DMS53 (cell line): Measurements from ENCODE around the gene IFITM1.
"Not testable (repeated sequence)": the region's sequence is repeated elsewhere in the genome, so short reads cannot be mapped to it uniquely, and the experiment has no call there.

ENCODE experiments used
- DNase-seq: peaks from one replicate; lab custom pipeline; 2025; lab: John Stamatoyannopoulos, UW

Gene IFITM1

GRCh38 chr11:308740-309665 is 4.8 kb upstream of the IFITM1 start:
- not testable (repeated sequence) for DNase-seq

- not testable (repeated sequence) for DNase-seq
Observed at GRCh38 chr11:309979-310572, 3.8 kb upstream of the IFITM1 start.

DNA sequence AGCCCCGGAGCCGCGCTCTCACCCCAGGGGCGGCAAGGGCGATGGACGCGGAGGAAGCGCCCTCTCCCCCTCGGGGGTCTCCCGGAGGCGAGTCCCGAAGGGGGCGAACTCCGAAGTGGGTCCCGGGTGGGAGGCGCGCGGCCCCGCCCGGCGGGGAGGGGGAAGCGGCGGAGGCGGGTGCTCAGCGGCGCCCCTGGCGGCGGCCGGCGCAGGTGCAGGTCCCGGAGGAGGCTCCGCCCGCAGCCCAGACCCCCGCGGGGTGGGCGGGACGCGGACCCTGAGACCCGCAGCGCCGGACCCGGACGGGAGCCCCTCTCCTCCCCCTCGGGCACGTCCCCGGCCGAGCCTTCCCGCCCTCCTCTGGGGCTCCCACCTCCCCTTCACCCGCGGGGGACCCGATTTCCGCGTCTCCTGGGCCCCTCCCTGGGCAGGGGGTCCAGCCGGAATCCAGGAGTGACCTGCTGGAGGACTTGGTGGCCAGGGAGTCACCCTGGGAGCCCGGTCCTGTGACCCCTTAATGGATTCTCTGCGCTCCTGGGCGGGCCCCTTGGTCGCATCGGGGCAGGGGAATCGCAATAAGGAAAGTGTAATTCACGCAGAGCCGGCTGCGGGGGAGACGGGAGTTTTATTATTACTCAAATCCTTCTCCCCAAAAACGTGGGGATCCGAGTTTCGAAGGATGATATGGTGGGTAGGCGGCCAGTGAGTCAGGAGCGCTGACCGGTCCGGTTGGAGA is 2.7 kb upstream of the IFITM1 start:
- not testable (repeated sequence) for DNase-seq

DNA sequence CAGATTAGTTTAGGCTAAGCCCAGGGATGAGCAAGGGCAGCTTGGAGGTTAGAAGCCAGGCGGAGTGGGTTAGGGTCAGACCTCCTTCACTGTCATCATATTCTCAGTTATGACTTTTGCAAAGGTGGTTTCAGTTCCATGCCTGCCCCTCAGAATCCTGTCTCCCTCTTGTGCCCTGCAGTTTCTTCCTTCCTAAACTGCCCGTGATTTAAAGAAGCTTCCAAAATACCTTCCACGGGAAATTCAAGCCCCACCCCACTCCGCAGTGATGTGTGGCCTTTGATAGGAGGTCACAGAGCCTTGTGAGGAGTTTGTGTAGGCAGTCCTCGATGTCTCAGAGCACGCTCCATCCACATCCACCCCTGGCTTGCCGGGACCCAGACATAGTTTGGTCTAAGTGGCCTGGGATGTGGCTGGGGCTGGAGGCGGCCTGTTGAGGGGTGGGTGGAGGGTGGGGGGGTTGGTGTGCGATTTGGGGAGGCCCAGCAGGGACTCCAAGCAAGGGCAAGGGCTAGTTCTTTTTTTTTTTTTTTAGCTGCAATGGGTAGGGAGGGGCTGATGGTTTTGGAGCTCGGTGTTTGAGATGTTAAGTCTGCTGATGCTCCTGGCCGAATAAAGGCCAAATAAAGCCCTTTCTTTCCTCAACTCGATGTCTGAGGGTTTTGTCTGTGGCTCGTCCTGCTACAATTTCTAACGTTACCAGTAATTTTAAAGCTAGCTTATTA is 1.6 kb upstream of the IFITM1 start:
- no peak for DNase-seq

GRCh38 chr11:313304-313786 is 495 bp upstream of the IFITM1 start:
- DNase-seq: no peak

GRCh38 chr11:314554-314875 is 675 bp downstream of the IFITM1 start:
- DNase-seq: not testable (repeated sequence)

DNA sequence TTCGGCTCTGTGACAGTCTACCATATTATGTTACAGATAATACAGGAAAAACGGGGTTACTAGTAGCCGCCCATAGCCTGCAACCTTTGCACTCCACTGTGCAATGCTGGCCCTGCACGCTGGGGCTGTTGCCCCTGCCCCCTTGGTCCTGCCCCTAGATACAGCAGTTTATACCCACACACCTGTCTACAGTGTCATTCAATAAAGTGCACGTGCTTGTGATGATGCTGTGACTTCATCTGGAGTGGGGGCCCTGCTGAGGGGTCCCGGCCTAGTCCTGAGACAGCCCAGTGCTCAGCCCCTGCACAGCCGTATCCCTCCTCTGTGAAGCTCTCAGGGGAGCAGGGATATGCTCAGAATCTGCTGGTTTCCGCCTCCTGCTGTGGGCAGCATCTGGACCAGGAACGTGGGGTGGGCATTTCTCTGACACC is 1.2 kb downstream of the IFITM1 start:
- DNase-seq: no peak

- no peak for DNase-seq
Observed at GRCh38 chr11:315516-315994, 1.7 kb downstream of the IFITM1 start.

DNA sequence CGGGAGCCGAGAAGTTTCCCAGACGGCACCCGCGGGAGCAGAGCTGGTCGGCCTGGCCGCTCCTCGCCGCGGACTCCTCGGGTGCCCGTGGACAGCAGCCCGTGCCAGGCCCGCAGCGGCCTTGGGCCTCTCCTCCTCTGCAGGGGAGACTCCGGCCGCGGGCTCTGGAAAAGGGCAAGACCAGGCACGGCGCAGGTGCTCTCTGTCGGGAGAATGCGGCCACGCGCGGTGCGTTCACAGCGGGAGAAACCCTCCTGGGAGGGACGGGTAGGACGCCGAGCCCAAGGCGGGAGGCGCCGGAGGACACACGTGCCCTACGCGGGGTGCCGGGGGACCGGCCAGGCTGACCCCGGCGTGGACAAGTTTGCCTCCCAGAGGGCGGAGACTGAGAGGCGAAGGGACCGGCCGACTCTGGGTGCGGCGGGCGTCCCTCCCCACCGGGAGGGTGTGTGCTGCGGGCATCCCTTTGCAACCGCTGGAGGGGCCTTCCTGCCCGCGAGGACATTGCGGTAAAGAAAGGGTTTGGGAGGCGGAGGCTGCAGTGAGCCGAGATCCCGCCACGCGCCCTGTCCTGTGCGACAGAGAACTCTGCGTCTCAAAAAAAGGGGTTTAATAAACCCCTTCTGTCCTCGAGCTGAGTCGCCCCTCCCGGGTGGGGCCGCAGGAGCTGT is 2.3 kb downstream of the IFITM1 start:
- peak; percentile 41 for DNase-seq

GRCh38 chr11:316891-317301 is 3.1 kb downstream of the IFITM1 start:
- no peak for DNase-seq

GRCh38 chr11:317668-318404 is 4.0 kb downstream of the IFITM1 start:
- DNase-seq: not testable (repeated sequence)

- DNase-seq: not testable (repeated sequence)
Observed at GRCh38 chr11:318405-319120, 4.7 kb downstream of the IFITM1 start.

- DNase-seq: not testable (repeated sequence)
Observed at GRCh38 chr11:319121-319887, 5.5 kb downstream of the IFITM1 start.

DNA sequence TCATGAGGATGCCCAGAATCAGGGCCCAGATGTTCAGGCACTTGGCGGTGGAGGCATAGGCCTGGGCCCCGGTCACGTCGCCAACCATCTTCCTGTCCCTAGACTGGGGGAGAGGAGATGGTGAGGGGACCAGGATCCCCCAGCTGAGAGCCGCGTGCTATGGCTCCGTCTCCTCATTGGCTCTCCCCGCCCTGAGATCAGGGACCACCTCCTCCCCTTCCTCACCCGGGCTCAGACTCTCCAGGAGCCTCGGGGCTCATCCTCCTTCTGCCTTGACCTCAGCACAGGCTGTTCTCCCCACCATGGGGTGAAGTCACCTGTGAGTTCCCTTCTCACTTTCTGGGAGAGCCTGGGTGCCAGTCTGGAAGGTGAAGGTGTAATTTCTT is 6.0 kb downstream of the IFITM1 start:
- DNase-seq: not testable (repeated sequence)

- no peak for DNase-seq
Observed at GRCh38 chr11:324156-324555, 10.3 kb downstream of the IFITM1 start.

GRCh38 chr11:324593-325517 is 11.0 kb downstream of the IFITM1 start:
- DNase-seq: not testable (repeated sequence)

- no peak for DNase-seq
Observed at GRCh38 chr11:325796-326591, 12.2 kb downstream of the IFITM1 start.
